Fibroblast of pulmonary artery (primary cell): ENCODE measurements around the gene GABRG3.

Experiments used
- DNase-seq: peaks from one replicate; pipeline ENCODE4 v3.0.0-alpha.2; 2010; ENCODE audit warnings: low read depth
- H3K4me3 ChIP-seq: replicated peaks from 2 replicates; pipeline ENCODE4 v1.5.1; 2011; ENCODE audit warnings: low read depth, mild to moderate bottlenecking, control low read depth, low read length, moderate library complexity
- CTCF ChIP-seq: IDR thresholded peaks from 2 replicates; pipeline ENCODE4 v1.5.1; 2011; ENCODE audit warnings: mild to moderate bottlenecking, control low read depth, low read length, inconsistent platforms; ENCODE audit errors: missing control alignments

Gene GABRG3

DNA sequence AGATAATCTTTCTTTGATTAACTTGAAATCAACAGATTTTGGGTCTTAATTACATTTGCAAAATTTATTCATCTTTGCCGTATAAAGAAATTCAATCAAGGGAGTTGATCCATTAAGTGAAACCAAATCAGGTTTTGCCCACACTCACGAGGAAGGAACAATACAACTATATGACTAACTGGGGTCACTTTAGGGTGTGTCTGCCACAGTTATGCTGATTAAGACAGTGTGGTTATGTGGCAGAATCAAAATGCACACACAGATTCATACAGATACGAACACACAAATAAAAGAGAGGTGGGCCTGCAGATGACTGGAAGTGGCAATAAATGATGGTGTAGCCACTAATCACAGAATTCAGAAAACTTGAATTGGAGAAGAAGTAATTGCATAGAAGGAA is 543.5 kb downstream of the GABRG3 start:
- DNase-seq: no peak
- no peak overlapping the region for H3K4me3 ChIP-seq
- TF ChIP-seq CTCF: no peak

DNA sequence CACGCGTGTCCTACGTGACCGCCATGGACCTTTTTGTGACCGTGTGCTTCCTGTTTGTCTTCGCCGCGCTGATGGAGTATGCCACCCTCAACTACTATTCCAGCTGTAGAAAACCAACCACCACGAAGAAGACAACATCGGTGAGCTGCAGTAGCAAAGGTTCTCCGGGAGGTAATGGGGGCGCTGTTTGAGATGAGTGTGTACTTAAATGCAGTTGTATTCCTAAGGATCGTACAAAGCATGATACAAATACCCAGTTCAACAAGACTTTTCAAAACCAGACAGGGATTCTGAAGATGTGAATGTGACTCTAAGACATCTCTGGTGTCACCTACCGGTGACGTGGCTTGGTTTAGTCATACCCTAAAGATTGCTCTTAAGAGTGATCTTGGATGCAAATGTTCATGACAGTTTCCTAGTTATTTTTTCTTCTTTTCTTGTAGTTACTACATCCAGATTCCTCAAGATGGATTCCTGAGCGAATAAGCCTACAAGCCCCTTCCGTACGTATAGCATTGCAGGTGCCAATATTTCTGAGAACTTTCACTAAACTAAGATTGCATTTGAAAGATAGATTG is 556.6 kb downstream of the GABRG3 start:
- no peak for DNase-seq
- TF ChIP-seq CTCF: no peak

GRCh38 chr15:27529399-27529798 is 558.4 kb downstream of the GABRG3 start:
- H3K4me3 ChIP-seq: no peak overlapping the region
- no peak for DNase-seq
- TF ChIP-seq CTCF: no peak

More for the DNA sequence above, 556.6 kb downstream of the GABRG3 start:
- no peak overlapping the region for H3K4me3 ChIP-seq

GRCh38 chr15:27530994-27531393 is 560.0 kb downstream of the GABRG3 start:
- no peak overlapping the region for H3K4me3 ChIP-seq

GRCh38 chr15:27532358-27532757 is 561.4 kb downstream of the GABRG3 start:
- no peak for DNase-seq
- no peak for TF ChIP-seq CTCF

More at GRCh38 chr15:27530994-27531393, 560.0 kb downstream of the GABRG3 start:
- DNase-seq: no peak
- TF ChIP-seq CTCF: no peak

GRCh38 chr15:27535445-27536129 is 564.6 kb downstream of the GABRG3 start:
- DNase-seq: no peak
- H3K4me3 ChIP-seq: no peak overlapping the region
- TF ChIP-seq CTCF: no peak

More at GRCh38 chr15:27532358-27532757, 561.4 kb downstream of the GABRG3 start:
- no peak overlapping the region for H3K4me3 ChIP-seq

DNA sequence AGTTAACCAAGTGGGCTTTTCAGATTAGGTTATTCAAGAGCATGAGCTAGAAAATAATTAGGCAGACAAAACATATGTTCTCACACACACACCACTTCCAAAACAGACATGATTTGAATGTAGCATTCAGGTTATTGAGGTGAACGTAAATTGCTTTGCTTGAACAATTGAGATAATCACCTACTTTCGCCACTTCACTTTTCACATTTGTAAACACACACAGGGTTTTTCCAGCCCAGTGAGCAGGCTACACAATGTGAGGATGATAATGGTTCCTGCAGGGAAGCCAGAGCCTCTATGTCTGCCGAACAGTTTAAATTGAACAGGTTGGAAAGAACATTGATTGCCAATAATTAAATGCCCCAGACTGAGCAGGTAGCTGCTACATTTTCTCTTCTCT is 567.3 kb downstream of the GABRG3 start:
- DNase-seq: no peak
- no peak for TF ChIP-seq CTCF
- H3K4me3 ChIP-seq: no peak overlapping the region
